K562 (cell line): ENCODE data around the gene EXOSC9. TPM values are rescaled to one million over a fixed set of nuclear protein-coding genes. Genes with fewer than 3 reads are reported as not detected.
A peak's percentile ranks its signal among the peaks of the same experiment; 100 is the strongest.

Source experiments
- ARID1B ChIP-seq: fragments of 450-650 bp; IDR thresholded peaks from 2 replicates; pipeline ENCODE4 v1.6.1; 2016; ENCODE audit warnings: antibody characterized with exemption, mild to moderate bottlenecking, inconsistent platforms
- BHLHE40 ChIP-seq: IDR thresholded peaks from 2 replicates; pipeline ENCODE4 v1.6.1; 2011; ENCODE audit warnings: low read length, improper control_type of control experiment
- BRF1 ChIP-seq: IDR thresholded peaks from 3 replicates; pipeline ENCODE4 v1.6.1; 2011; ENCODE audit warnings: borderline replicate concordance, mild to moderate bottlenecking; ENCODE audit not compliant: insufficient read length; ENCODE audit errors: extremely low read depth
- CEBPG ChIP-seq, 3 experiments: fragments of 200-800 bp in 1 of 3; sonication (Bioruptor generic) in 1 of 3; sonication (generic) in 1 of 3; formaldehyde crosslinking in 1 of 3; IDR thresholded peaks in 2 of 3; conservative IDR thresholded peaks in 1 of 3; 2 replicates each; pipeline versions ENCODE4 v1.6.1 to v1.8.0; 2016 to 2022; ENCODE audit warnings: missing compliant biosample characterization in 2 of 3, missing genetic modification characterization in 2 of 3, mild to moderate bottlenecking in 1 of 3, missing genetic modification reagents in 1 of 3
- ESRRB ChIP-seq: fragments of 250-450 bp; sonication (Bioruptor Pico); IDR thresholded peaks from 2 replicates; pipeline ENCODE4 v1.5.0; 2020; ENCODE audit warnings: mild to moderate bottlenecking, moderate library complexity, borderline replicate concordance
- GABPB1 ChIP-seq: sonication (generic); formaldehyde crosslinking; IDR thresholded peaks from 2 replicates; pipeline ENCODE4 v1.8.0; 2022; ENCODE audit warnings: mild to moderate bottlenecking, missing genetic modification reagents
- GTF2A2 ChIP-seq: IDR thresholded peaks from 2 replicates; pipeline ENCODE4 v1.6.1; 2016; ENCODE audit warnings: mild to moderate bottlenecking, missing genetic modification characterization, missing compliant biosample characterization
- MAFK ChIP-seq: IDR thresholded peaks from 2 replicates; pipeline ENCODE4 v1.6.1; 2011; ENCODE audit warnings: low read length, improper control_type of control experiment
- NFXL1 ChIP-seq: fragments of 450-650 bp; formaldehyde crosslinking; IDR thresholded peaks from 2 replicates; pipeline ENCODE4 v1.4.0; 2021; ENCODE audit warnings: mild to moderate bottlenecking
- NR1H2 ChIP-seq: sonication (generic); formaldehyde crosslinking; IDR thresholded peaks from 2 replicates; pipeline ENCODE4 v1.4.0; 2020; ENCODE audit warnings: mild to moderate bottlenecking, missing genetic modification reagents
- PHTF2 ChIP-seq: fragments of 250-450 bp; sonication (Bioruptor Pico); IDR thresholded peaks from 2 replicates; pipeline ENCODE4 v1.5.0; 2021; ENCODE audit warnings: mild to moderate bottlenecking
- POLR2AphosphoS2 ChIP-seq: IDR thresholded peaks from 2 replicates; pipeline ENCODE4 v1.6.1; 2012; ENCODE audit warnings: low read length, improper control_type of control experiment
- SAFB ChIP-seq: fragments of 200-400 bp; formaldehyde crosslinking; IDR thresholded peaks from 2 replicates; pipeline ENCODE4 v1.6.1; 2017; ENCODE audit warnings: low read depth, low read length, borderline replicate concordance
- SIN3A ChIP-seq, 2 experiments: fragments of 150-350 bp in 1 of 2; IDR thresholded peaks; 2 replicates each; pipeline ENCODE4 v1.6.1; 2011 to 2016; ENCODE audit warnings: borderline replicate concordance in 2 of 2, low read depth in 2 of 2, low read length in 2 of 2, mild to moderate bottlenecking in 2 of 2, moderate library complexity in 2 of 2; ENCODE audit not compliant: control insufficient read depth in 1 of 2
- THRA ChIP-seq: fragments of 450-650 bp; IDR thresholded peaks from 2 replicates; pipeline ENCODE4 v1.6.1; 2017; ENCODE audit warnings: mild to moderate bottlenecking, moderate library complexity
- ZBTB49 ChIP-seq: sonication (generic); formaldehyde crosslinking; IDR thresholded peaks from 2 replicates; pipeline ENCODE4 v1.8.0; 2022; ENCODE audit warnings: missing genetic modification reagents, mild to moderate bottlenecking, borderline replicate concordance
- ZKSCAN8 ChIP-seq: fragments of 200-800 bp; sonication (Bioruptor generic); IDR thresholded peaks from 2 replicates; pipeline ENCODE4 v1.6.1; 2016; ENCODE audit warnings: missing genetic modification characterization, missing compliant biosample characterization
- ZNF184 ChIP-seq: sonication (generic); formaldehyde crosslinking; IDR thresholded peaks from 2 replicates; pipeline ENCODE4 v1.5.0; 2020; ENCODE audit warnings: missing genetic modification reagents
- ZNF217 ChIP-seq: sonication (generic); formaldehyde crosslinking; IDR thresholded peaks from 2 replicates; pipeline ENCODE4 v1.8.0; 2022; ENCODE audit warnings: mild to moderate bottlenecking, missing genetic modification reagents
- ZNF232 ChIP-seq: sonication (generic); formaldehyde crosslinking; IDR thresholded peaks from 2 replicates; pipeline ENCODE4 v1.8.0; 2022; ENCODE audit warnings: mild to moderate bottlenecking, missing genetic modification reagents
- ZNF274 ChIP-seq: IDR thresholded peaks from 2 replicates; pipeline ENCODE4 v1.6.1; 2011; ENCODE audit warnings: low read depth, mild to moderate bottlenecking, low read length, moderate library complexity, borderline replicate concordance
- ZNF384 ChIP-seq: IDR thresholded peaks from 2 replicates; pipeline ENCODE4 v1.6.1; 2012; ENCODE audit warnings: low read depth, low read length, improper control_type of control experiment
- ZNF639 ChIP-seq, 2 experiments: fragments of 200-800 bp in 1 of 2; sonication (Bioruptor generic) in 1 of 2; sonication (generic) in 1 of 2; formaldehyde crosslinking in 1 of 2; IDR thresholded peaks in 1 of 2; conservative IDR thresholded peaks in 1 of 2; 2 replicates each; pipeline versions ENCODE4 v1.5.0 to v1.6.1; 2016 to 2020; ENCODE audit warnings: missing compliant biosample characterization in 1 of 2, missing genetic modification characterization in 1 of 2, missing genetic modification reagents in 1 of 2
- polyA plus RNA-seq, 8 experiments: library from polyadenylated mRNA; depleted of rRNA in 4 of 8; stranded (reverse) in 5 of 8; unstranded in 3 of 8; fragments of >200 nt; fragmentation: Nextera tagmentation in 2 of 8; fragmentation: Illumina TruSeq in 1 of 8; extraction: Ambion mirVana in 2 of 8; extraction: Trizol in 1 of 8; gene quantifications; 2 replicates each; pipeline versions ENCODE4 v1.2.1 to v1.2.3, GENCODE V29; 2011 to 2014; ENCODE audit warnings: inconsistent platforms in 1 of 8, missing spikeins in 1 of 8
- total RNA-seq, 7 experiments: library from RNA; depleted of rRNA in 6 of 7; stranded (reverse); fragments of >200 nt in 6 of 7; fragmentation: Illumina TruSeq in 2 of 7; extraction: Trizol in 2 of 7; gene quantifications; 2 replicates each; pipeline versions ENCODE4 v1.2.1 to v1.2.3, GENCODE V29; 2011 to 2021; ENCODE audit warnings: low replicate concordance in 1 of 7

Gene EXOSC9
- total and polyA plus RNA-seq, 9 of the 15 experiments (the other 6 are each of a cell fraction or from before 2014, with no cell fraction given) = 64.7 to 166 (median 115) TPM

GRCh38 chr4:121758925-121759568, 42.1 kb upstream of the EXOSC9 start (continued):
- TF ChIP-seq BRF1 (no peak), SAFB (no peak), ZNF384 (no peak), NR1H2 (CRISPR knock-in tag) (no peak), SIN3A (IDR thresholded peaks at IDR 0.05; ENCODE audit: borderline replicate concordance in 2 of 2, control insufficient read depth in 1 of 2, low read depth in 2 of 2, low read length in 2 of 2) (no peak), GTF2A2 (tag) (no peak), ZKSCAN8 (no peak), ZBTB49 (CRISPR knock-in tag) (no peak), PHTF2 (CRISPR knock-in tag) (no peak), CEBPG (CRISPR knock-in tag; IDR thresholded peaks at IDR 0.05) (no peak), CEBPG (tag; conservative IDR thresholded peaks at IDR 0.05 in 1 of 2, IDR thresholded peaks at IDR 0.05 in 1 of 2) (peak in 1 of 2 experiments; percentile 73; a peak in 3 of 4 replicates), THRA (no peak), ESRRB (no peak), MAFK (peak; percentile 79; the same call in 1 of the 2 replicates), ZNF639 (CRISPR knock-in tag; conservative IDR thresholded peaks at IDR 0.05 in 1 of 2, IDR thresholded peaks at IDR 0.05 in 1 of 2) (no peak), ZNF274 (no peak), ZNF232 (CRISPR knock-in tag) (no peak), ZNF217 (CRISPR knock-in tag) (no peak), NFXL1 (no peak), BHLHE40 (no peak), GABPB1 (CRISPR knock-in tag) (no peak), ZNF184 (CRISPR knock-in tag) (no peak), ARID1B (0 out of 2 replicates have a peak, but pooled peaks have one; percentile 24), POLR2AphosphoS2 (no peak)
